Activated B cell treated with CpG ODN at 0.5 μM for 24 hours (primary cell): ENCODE measurements around the gene KCNC1. TPM values are rescaled to one million over a fixed set of nuclear protein-coding genes. Genes with fewer than 3 reads are reported as not detected.

ENCODE experiments used
- ATAC-seq: fragments of 200-7000 bp; cut with Tn5 transposase; one replicate; pipeline ENCODE4 v1.10.0; 2021; ENCODE audit warnings: low read depth, mild to moderate bottlenecking, moderate library complexity
- CTCF ChIA-PET: fragments of 350-600 bp; sonication (Branson Sonifier 250); formaldehyde crosslinking; loops from one replicate; lab custom pipeline; 2021; ENCODE audit warnings: antibody characterized with exemption; lab: Charles Lee
- POLR2A ChIA-PET: fragments of 350-600 bp; sonication (Branson Sonifier 250); formaldehyde crosslinking; loops from one replicate; lab custom pipeline; 2021; ENCODE audit warnings: antibody characterized with exemption; lab: Charles Lee
- DNase-seq: peaks from one replicate; pipeline ENCODE4 v3.0.0; 2022
- H3K27ac Mint-ChIP-seq: one replicate; pipeline ENCODE4 v1.8.0; 2020; ENCODE audit warnings: mixed read lengths
- H3K27me3 Mint-ChIP-seq: one replicate; pipeline ENCODE4 v1.8.0; 2021; ENCODE audit warnings: mixed read lengths
- H3K36me3 Mint-ChIP-seq: one replicate; pipeline ENCODE4 v1.8.0; 2021; ENCODE audit warnings: low read depth, mixed read lengths
- H3K4me1 Mint-ChIP-seq: one replicate; pipeline ENCODE4 v1.8.0; 2021; ENCODE audit warnings: mixed read lengths
- H3K4me3 Mint-ChIP-seq: one replicate; pipeline ENCODE4 v1.8.0; 2020; ENCODE audit warnings: mild to moderate bottlenecking, mixed read lengths
- H3K9me3 Mint-ChIP-seq: one replicate; pipeline ENCODE4 v1.8.0; 2020; ENCODE audit warnings: mixed read lengths
- intact Hi-C: fragments of 100-400 bp; cut with micrococcal nuclease; formaldehyde crosslinking; loops from one replicate; pipeline ENCODE4 v1.15.1; 2024
- total RNA-seq: library from RNA; stranded (reverse); gene quantifications from 2 replicates; pipeline ENCODE4 v1.2.3, GENCODE V29; 2022
- TF ChIP-seq, protein P1 (sequence below): fragments of 200-600 bp; IDR thresholded peaks from one replicate; pipeline ENCODE4 v1.8.0; 2022; ENCODE audit warnings: antibody characterized with exemption, mild to moderate bottlenecking

KCNC1 gene
- total RNA-seq, 1 donor from 2014 or later = not detected

- ATAC-seq (no peak), DNase-seq (no peak)
- ChIA-PET CTCF (no interaction called here), POLR2A (no interaction called here)
- no peaks in the 10 kb centered on the region for H3K4me1 Mint-ChIP-seq
- peaks cover 4% of the 10 kb centered on the region for H3K9me3 Mint-ChIP-seq
- no peak overlapping the region for H3K4me3 Mint-ChIP-seq
- H3K36me3 Mint-ChIP-seq = no peaks in the 10 kb centered on the region
- no peak overlapping the region for H3K27ac Mint-ChIP-seq
- intact Hi-C loops = no loop called here
- TF ChIP-seq, protein P1, sequence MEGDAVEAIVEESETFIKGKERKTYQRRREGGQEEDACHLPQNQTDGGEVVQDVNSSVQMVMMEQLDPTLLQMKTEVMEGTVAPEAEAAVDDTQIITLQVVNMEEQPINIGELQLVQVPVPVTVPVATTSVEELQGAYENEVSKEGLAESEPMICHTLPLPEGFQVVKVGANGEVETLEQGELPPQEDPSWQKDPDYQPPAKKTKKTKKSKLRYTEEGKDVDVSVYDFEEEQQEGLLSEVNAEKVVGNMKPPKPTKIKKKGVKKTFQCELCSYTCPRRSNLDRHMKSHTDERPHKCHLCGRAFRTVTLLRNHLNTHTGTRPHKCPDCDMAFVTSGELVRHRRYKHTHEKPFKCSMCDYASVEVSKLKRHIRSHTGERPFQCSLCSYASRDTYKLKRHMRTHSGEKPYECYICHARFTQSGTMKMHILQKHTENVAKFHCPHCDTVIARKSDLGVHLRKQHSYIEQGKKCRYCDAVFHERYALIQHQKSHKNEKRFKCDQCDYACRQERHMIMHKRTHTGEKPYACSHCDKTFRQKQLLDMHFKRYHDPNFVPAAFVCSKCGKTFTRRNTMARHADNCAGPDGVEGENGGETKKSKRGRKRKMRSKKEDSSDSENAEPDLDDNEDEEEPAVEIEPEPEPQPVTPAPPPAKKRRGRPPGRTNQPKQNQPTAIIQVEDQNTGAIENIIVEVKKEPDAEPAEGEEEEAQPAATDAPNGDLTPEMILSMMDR = no peak
- no peaks in the 10 kb centered on the region for H3K27me3 Mint-ChIP-seq
Measured at GRCh38 chr11:17707830-17708229, 26.8 kb upstream of the KCNC1 start.

GRCh38 chr11:17711836-17712235 is 22.7 kb upstream of the KCNC1 start:
- CTCF ChIA-PET = interaction anchor here (2.1 kb wide), 1 partner anchor 20 kb away, joined by 5 read pairs; no protein-coding TSS in a partner anchor
- peaks cover 6% of the 10 kb centered on the region for H3K27me3 Mint-ChIP-seq
- no peaks in the 10 kb centered on the region for H3K4me1 Mint-ChIP-seq

GRCh38 chr11:17713851-17714250 is 20.7 kb upstream of the KCNC1 start:
- Mint-ChIP-seq H3K27me3 (peaks cover 12% of the 10 kb centered on the region), H3K4me3 (no peak overlapping the region), H3K27ac (no peak overlapping the region), H3K4me1 (no peaks in the 10 kb centered on the region), H3K36me3 (no peaks in the 10 kb centered on the region), H3K9me3 (no peaks in the 10 kb centered on the region)
- no peak for DNase-seq
- ChIA-PET POLR2A (no interaction called here), CTCF (interaction anchor here (2.1 kb wide), 1 partner anchor 18 kb away, joined by 5 read pairs; no protein-coding TSS in a partner anchor)
- intact Hi-C loops = no loop called here
- ATAC-seq = no peak
- TF ChIP-seq, protein P1 = no peak

More at GRCh38 chr11:17711836-17712235, 22.7 kb upstream of the KCNC1 start:
- H3K9me3 Mint-ChIP-seq = no peaks in the 10 kb centered on the region
- ATAC-seq = no peak
- POLR2A ChIA-PET = no interaction called here
- H3K27ac Mint-ChIP-seq = no peak overlapping the region
- intact Hi-C loops = no loop called here
- H3K36me3 Mint-ChIP-seq = no peaks in the 10 kb centered on the region
- no peak for DNase-seq
- TF ChIP-seq, protein P1 = no peak
- no peak overlapping the region for H3K4me3 Mint-ChIP-seq

DNA sequence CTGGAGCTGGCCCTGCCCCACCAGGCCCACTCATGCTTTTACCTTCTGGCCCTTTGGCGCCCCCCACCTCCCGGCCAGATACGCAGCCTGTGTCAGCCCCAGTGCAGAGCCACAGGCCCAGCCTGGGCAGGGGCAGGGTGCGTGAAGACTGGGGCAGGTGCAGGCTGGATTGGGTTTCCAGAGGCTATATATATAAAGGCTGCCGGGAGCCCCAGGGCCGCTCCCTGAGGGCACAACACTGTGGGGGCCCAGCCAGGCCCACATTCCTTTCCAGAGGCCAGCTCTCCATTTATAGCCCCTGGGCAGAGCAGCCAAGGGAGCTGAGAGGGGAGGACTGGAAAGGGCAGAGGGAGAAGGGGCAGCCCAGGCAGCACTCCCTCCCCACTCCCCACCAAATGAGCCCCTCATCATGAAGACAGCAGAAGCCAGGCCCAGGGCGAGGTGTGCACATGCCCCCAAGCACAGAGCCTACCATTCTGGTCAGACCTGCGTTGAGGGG is 20.2 kb upstream of the KCNC1 start:
- Mint-ChIP-seq H3K27ac (no peak overlapping the region), H3K27me3 (peaks cover 14% of the 10 kb centered on the region), H3K4me3 (no peak overlapping the region), H3K4me1 (no peaks in the 10 kb centered on the region), H3K36me3 (no peaks in the 10 kb centered on the region), H3K9me3 (no peaks in the 10 kb centered on the region)
- ChIA-PET CTCF (no interaction called here), POLR2A (no interaction called here)
- DNase-seq (no peak), ATAC-seq (no peak)
- intact Hi-C loops = no loop called here
- TF ChIP-seq, protein P1 = no peak

DNA sequence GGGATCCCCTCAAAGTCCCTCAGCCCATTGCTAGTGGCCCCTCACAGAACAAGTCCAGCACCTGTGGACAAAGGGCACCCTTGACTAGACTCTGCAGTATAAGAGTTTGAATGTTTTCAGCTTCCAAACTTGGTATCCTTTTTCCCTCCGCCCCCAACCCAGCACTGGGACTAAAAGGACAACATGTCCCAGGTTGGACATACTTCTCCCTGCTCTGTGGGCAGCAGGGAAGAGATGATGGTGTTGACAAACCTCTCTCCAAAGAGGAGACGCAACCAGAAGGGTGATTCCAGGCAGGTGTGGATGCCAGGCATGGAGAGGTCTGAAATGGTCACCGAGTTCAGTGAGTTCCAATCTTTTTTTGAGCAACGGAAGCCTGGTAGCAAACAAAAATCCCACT is 19.7 kb upstream of the KCNC1 start:
- Mint-ChIP-seq H3K4me1 (no peaks in the 10 kb centered on the region), H3K36me3 (no peaks in the 10 kb centered on the region), H3K27me3 (peaks cover 14% of the 10 kb centered on the region), H3K4me3 (no peak overlapping the region), H3K27ac (no peak overlapping the region), H3K9me3 (no peaks in the 10 kb centered on the region)
- DNase-seq (no peak), ATAC-seq (no peak)
- ChIA-PET CTCF (no interaction called here), POLR2A (no interaction called here)
- TF ChIP-seq, protein P1 = no peak
- intact Hi-C loops = no loop called here
